GM15510 (cell line): Measurements from ENCODE around the gene ZNF382.

Experiments
- POLR2A ChIP-seq: IDR thresholded peaks from 3 replicates; pipeline ENCODE4 v1.6.1; 2011; ENCODE audit warnings: borderline replicate concordance; ENCODE audit not compliant: insufficient read length; ENCODE audit errors: extremely low read depth

The ZNF382 gene

GRCh38 chr19:36646746-36647145, 41.6 kb downstream of the ZNF382 start:
- TF ChIP-seq POLR2A = no peak

GRCh38 chr19:36652958-36653357, 47.8 kb downstream of the ZNF382 start:
- no peak for TF ChIP-seq POLR2A

- TF ChIP-seq POLR2A = no peak
Observed at GRCh38 chr19:36665832-36666231, 60.7 kb downstream of the ZNF382 start.

GRCh38 chr19:36668646-36669045, 63.5 kb downstream of the ZNF382 start:
- no peak for TF ChIP-seq POLR2A

GRCh38 chr19:36672368-36672767, 67.3 kb downstream of the ZNF382 start:
- TF ChIP-seq POLR2A = no peak

- no peak for TF ChIP-seq POLR2A
Observed at GRCh38 chr19:36674201-36674600, 69.1 kb downstream of the ZNF382 start.

- no peak for TF ChIP-seq POLR2A
Observed at GRCh38 chr19:36679455-36679854, 74.3 kb downstream of the ZNF382 start.
